ENCODE results near the gene RPL26. TPM values are rescaled to one million over a fixed set of nuclear protein-coding genes. Genes with fewer than 3 reads are reported as not detected.
"Not testable (repeated sequence)": the region's sequence is repeated elsewhere in the genome, so short reads cannot be mapped to it uniquely, and the experiment has no call there.

RPL26 gene
- polyA plus RNA-seq, 1 donor: 3,446 TPM

DNA sequence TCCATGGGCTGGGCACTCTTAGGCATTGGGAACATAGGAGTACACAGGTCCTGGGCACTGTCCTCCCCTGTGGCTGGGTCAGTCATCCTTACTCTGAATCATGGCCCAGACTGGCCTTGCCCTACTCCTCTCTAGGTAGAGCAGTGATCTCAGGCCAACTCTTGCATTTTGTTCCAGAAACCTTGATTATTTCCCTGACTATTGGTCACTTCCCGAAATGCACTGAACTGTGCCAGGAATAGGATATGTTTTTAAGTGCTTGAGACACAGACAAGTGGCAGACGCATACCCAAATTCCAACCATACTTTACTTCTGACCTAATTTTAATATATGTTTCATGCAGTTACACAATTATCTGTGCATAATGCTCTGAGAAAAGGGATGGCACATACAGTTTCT, 16.8 kb downstream of the RPL26 start:
- no peak for DNase-seq (ENCODE audit: low read depth)

DNA sequence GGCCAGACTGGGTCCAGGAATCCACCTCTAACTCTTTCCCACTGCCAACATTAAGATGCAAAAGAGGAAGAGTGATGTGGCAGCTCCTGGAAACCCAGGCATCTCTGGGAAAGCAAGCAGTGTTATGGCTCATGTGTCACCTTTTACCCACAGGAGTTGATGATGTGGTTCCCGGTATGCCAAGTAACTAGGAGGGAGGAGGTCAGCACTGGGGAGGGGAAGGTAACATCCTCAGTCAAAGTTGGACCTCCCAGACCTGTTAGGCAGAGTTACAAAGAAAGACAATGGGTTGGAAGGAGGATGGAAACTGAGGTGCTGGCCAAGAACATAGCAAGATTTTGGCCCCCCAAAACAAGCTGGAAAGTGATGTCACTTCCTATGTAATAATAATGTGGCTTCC, 17.9 kb downstream of the RPL26 start:
- DNase-seq (ENCODE audit: low read depth): no peak

DNA sequence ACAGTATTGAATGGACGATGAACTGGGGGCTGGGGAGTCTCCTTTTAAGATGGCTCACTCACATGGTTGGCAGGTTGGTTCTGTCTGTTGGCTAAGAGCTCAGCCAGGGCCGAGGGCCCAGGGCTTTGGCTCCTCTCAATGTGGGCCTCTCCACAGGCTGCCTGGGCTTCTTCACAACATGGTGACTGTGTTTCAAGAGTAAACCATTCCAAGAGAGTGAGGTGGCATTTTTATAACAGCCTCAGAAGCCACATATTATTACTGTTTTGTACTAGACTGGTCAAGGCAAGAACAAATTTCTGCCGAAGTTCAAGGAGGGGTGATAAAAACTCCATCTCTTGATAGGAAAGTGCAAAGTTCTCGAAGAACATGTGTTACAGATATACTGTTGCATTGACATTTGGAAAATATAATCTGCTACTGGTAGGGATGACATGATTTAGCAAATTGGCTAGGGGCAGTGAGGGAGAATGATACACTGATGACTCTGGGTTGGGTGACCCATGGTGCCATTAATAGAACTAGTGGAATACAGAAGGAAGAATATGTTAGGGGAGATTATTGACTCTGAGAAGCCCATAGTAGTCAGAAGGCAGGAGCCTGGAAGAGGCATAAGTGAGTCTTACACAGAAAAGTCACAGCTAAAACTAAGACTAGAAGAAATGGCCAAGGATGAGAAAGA, 20.2 kb downstream of the RPL26 start:
- no peak for DNase-seq (ENCODE audit: low read depth)

DNA sequence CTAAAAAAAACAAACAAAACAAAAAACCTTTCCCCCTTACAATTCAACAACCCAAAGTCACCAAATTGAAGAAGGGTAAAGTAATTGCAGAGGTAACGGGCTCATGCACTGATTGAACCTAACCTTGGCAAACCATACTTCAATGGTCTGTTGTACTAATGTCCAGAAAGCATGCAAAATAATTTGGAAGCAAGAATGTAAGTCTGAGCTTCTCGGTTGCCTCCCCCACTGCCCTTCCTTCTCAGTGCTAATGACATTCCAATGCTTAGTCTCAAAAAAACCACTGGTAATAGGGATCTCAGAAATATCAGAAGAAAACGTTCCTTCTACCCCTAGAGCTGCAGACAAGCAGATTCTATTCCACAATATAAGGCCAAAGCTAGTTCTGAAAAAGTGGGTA, 22.2 kb downstream of the RPL26 start:
- no peak for DNase-seq (ENCODE audit: low read depth)

DNA sequence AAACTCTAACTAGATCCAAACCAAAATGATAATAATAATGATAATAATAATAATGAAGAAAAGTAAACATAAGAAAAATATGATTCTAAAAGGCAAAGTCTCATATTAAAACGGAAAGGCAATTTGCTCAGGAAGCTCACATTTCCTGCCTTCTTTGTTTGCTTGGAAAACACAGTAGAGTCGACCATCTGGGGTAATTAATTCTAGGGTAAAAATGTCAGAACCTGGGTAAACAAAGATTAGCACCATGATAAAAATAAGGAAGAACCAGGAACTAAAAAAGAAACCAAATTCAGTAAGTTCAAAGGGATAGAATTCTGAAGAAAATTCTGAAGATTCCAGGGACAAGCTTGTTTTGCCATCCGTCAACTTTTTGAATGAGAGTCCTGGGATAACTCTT, 22.7 kb downstream of the RPL26 start:
- DNase-seq (ENCODE audit: low read depth): no peak

DNA sequence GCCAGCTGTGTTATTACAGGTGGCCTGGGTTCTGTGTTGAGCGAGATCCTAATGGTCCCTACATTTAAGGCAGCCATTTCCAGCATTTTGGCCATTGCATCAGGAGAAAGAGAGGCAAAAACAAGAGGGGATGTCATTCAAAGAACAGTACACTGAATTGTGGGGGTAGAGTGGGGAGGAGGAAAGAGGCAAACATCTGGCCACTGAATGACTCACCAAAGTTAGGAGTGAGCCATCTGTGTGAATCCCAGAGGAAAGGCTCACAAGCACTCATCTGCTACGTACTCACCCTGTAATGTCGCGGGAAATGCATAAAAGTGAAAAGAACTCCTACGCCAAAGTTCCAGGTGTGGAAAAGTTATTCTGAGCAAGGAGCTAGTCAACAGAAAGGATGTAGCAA, 23.2 kb downstream of the RPL26 start:
- peak; percentile 52 for DNase-seq (ENCODE audit: low read depth)

DNA sequence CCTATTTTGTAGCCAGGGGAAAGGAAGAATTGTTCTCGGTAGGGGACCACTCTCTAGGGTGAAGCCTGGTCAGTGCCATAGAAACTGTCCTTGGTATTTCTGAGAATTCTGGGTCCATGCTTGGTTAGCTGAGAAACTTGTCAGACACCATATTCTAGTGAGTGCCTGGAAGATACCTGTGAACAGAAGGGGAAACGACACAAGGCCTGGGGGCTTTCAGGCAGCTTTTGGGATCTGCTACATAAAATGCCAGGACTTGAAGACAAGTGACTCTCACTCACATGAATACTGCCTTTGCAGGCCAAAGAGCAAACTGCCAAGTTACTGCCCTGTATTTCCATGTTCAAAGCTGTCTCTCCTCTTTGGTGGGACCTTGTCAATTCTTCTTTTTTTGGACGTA, 25.1 kb downstream of the RPL26 start:
- no peak for DNase-seq (ENCODE audit: low read depth)

DNA sequence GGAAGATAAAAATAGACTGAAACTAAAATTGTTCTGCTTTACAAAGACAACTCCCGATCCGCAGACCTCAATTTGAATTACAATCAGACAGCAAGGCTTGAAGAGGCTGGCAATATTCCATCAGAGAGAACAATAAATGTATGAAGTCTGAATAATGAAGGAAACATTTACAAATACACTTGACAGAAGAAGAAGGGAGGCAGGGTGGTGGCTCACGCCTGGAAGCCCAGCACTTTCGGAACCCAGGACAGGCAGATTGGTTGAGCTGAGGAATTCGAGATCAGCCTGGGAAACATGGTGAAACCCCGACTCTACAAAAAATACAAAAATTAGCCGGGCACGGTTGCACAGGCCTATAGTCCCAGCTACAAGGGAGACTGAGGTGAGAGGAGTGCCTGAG, 28.8 kb downstream of the RPL26 start:
- no peak for DNase-seq (ENCODE audit: low read depth)

DNA sequence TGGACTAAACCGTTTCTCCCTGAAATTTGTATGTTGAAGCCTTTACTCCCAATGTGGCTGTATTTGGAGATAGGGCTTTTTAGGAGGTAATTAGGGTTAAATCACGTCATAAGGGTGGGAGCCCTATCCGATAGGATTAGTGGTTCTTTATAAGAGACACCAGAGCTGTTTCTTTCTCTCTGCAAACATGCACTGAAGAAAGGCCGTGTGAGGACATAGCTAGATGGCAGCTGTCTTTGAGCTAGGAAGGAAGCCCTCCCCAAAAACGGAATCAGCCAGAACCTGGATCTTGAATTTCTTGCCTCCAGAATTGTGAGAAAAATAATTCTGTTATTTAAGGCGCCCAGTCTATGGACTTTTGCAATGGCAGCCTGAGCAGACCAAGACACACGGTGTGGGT, 29.3 kb downstream of the RPL26 start:
- no peak for DNase-seq (ENCODE audit: low read depth)

DNA sequence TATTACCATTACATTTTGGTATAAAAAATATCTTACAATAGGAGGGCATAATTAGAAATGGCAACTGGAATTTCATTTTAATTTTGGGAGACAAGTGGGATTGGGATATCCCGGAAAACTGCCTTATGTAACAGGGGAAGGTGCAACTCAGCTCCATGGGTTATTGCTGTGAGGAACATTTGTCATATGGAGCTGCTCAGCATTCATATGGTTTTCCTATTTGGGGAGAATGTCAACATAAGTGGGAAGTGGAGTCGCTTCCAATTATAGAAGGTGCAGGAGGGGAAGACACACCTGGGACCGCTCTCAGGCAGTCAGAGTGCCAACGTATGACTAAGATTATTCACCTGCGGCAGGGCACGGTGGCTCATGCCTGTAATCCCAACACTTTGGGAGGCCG, 32.7 kb downstream of the RPL26 start:
- DNase-seq (ENCODE audit: low read depth): no peak

DNA sequence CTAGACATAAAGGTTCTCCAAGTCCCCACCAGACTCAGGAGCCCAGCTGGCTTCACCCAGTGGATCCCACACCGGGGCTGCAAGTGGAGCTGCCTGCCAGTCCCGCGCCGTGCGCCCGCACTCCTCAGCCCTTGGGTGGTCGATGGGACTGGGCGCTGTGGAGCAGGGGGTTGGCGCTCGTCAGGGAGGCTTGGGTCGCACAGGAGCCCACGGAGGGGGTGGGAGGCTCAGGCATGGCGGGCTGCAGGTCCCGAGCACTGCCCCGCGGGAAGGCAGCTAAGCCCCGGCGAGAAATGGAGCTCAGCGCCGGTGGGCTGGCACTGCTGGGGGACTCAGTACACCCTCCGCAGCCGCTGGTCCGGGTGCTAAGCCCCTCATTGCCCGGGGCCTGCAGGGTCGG, 36.0 kb downstream of the RPL26 start:
- DNase-seq (ENCODE audit: low read depth): not testable (repeated sequence)

DNA sequence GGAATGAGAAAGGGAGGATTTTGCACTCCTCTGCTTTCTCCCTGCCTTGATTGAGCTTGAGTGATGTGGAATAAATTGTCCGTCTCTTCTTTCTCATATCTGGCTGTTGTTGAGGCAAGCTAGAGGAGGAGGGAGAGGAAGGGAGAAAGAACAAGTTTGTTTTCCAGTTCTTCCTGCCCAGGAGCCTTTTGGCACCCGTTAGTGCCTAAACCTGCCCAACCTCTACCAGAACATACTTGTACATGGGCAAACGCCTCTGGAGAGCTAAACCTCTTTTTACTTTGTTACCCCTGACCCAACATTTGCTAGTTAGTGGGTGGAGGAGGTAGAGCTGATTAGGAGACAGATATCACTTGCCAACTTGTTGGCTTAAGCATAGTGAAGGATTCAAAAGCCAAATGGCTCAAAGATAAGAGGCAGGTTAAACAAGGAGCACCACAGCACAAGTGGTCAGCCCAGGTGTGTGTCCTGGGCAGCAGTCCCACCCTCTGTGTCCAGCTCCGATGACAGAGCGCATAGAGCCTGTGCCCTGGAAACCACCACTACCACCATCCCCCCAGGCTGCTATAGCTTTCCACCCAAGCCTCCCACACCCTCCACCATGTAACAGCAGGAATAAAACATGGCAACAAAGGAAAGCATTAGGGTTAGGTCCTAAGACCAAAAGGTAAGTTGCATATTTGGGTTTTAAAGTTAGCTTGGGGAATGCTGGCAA, 36.9 kb downstream of the RPL26 start:
- no peak for DNase-seq (ENCODE audit: low read depth)

DNA sequence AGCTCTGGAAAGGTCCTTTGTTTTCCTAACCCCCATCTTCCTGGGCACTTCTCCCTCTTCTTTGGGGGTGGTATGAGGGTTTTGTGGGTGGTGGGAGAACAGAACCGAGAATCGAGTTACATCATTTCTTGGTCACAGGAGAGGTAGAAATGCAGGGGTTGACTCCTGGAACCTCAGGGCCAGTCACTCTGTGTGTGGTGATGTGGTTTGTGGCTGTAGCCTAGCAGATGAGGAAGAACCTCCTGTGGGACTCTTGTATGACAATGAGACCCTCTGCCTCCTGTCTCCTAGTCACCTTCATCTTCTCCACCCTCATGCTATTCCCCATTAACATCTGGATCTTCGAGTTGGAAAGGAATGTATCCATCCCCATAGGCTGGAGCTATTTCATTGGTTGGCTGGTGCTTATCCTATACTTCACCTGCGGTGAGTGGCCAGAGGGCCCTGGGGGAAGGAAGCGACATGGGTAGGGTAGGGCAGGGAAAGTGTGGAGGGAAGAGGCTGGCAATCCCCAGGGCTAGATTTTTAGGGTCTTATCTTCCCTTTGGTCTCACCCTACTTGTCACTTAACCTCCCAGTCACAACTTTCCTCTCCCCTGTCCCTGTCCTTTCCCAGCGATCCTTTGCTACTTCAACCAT, 37.8 kb downstream of the RPL26 start:
- DNase-seq (ENCODE audit: low read depth): no peak

DNA sequence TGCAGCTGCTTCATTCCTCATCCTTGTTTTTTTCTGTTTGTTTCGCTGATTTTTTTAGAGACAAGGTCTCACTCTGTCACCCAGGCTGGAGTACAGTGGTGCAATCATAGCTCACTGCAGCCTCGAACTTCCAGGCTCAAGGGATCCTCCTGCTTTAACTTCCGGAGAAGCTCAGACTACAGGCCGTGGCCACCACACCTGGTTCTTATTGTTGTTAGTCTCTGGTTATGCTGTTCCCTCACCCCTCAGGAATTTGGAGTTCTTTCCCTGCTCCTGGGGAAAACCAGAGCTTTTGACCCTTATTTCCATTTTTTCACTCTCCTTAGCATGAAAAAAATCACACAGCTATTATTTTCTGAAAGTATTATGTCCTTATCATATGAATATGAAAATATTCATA, 41.5 kb downstream of the RPL26 start:
- DNase-seq (ENCODE audit: low read depth): no peak

DNA sequence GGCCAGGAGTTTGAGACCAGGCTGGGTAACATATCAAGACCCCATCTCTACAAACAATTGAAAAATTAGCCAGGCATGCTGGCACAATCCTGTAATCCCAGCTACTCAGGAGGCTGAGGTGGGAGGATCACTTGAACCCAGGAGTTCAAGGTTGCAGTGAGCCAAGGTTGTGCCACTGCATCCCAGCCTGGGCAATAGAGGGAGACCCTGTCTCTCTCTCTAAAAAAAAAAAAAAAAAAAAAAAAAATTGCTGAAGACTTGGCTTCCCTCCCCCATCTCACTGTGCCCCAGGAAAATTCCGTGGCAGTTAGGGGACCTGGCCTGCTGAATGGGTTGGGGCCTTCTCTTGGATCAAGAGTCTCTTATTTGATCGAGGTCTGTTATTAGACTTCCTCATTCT, 43.5 kb downstream of the RPL26 start, which contains the start of gene ODF4:
Gene ODF4, plus strand, starts transcription at position 301 of the 400 bp plus-strand sequence. CDS start 212 bp downstream, outside the sequence.
- no peak for DNase-seq (ENCODE audit: low read depth)

DNA sequence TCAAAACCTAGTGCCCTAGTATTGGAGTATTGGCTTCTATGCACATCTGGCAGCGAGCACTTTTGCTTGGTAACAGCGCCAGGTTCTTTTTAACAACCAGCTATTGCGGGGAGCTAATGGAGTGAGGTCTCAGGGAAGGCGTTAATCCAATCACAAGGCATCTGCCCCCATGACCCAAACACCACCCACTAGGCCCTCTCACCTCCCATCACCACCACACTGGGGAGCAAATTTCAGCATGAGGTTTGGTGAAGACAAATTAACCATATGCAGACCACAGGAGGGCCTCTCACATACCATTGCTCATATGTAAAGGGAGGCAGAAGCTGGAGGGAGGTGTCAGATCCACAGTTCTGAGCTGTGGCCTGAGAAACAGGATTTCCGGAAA, 44.2 kb downstream of the RPL26 start:
- no peak for DNase-seq (ENCODE audit: low read depth)

DNA sequence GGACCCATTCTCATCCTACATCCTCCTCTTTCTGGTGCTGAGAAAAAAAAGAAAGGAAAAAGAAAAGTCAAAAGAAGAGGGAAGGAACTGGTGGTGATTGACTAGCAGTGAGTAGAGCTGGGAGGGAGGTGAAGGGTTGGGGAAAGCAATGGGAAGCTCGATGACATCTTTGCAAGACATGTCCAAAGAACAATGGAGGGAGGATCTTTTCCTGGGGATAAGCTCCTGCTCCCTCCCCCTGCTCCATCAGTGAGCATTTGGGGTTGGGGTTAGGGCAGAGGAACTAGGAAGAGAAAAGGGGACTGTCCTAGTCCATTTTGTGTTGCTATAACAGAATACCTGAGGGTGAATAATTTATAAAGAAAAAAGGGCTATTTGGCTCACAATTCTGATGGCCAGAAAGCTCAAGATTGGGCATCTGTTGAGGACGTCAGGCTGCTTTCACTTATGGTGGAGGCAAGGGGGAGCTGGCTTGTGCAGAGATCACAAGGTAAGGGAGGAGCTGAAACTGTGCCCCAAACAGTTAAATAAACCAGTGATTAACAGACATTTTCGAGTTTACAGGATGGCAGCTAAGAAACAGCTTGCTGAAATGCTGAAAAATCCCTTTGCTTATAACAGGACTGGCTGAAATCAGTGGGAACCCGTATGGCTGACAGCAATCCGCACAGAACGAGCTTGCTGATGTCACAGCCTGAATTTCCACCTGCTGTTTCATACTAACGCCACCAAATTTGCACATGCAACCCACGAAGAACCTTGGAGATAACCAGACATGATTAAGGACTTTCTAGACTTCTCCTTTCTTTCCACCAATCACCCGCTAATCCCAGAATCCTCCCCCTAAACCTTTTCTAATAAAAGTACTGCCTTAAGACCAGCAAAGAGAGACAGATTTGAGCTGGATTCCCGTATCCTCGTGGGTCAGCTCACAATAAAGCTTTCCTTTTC, 44.9 kb downstream of the RPL26 start:
- DNase-seq (ENCODE audit: low read depth): no peak

DNA sequence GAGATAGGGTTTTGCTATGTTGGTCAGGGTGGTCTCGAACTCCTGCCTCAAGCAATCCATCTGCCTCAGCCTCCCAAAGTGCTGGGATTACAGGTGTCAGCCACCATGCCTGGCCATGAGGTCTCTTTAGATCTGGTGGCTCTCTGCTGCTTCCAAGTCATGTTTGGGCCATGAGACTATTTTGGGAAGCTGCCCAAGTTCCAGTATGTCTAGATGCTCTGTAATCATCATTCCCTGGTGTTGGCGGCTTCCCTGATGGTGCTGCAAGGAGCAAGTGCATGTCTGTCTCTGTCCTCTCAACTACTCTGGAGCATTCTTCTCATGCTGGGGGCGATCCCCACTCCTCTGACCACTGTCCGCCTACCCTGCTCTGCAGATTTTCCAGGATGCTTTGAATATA, 49.7 kb downstream of the RPL26 start:
- DNase-seq (ENCODE audit: low read depth): no peak

DNA sequence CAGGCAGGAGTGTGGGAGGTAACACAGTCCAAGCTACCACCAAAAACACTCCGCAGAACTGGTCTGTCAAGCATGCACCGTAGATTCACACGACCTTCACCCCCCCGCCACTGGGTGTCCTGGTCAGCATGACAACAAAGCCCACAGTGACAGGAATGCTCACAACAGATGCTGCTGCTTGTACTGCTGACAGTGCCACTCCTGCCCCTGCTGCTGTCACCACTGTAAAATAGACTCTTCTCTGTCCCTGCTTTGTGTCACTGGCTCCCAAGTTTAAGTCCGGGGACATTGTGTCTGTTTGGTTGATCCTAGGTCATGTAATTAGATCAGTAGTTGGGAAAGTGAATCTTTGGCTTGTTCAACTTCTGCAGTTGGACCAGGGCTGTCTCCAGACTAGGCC, 50.3 kb downstream of the RPL26 start:
- no peak for DNase-seq (ENCODE audit: low read depth)

DNA sequence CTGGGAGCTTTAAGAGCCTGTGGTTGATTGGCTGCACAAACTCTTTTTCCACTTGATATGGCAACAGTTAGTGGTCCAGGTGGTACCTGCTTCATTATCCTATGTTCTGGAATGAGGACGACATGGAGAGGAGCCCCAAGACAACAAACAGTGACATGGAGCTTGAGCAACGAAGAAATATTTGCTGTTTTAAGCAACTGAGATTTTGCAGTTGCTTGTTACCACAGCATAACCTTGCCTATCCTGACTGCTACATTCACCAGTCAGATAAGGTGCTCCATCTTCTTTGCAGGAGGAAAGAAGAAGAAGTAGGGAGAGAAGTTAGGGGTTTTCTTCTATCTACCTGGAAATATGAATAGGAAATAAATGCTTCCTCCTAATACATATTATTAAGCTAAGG, 50.9 kb downstream of the RPL26 start:
- no peak for DNase-seq (ENCODE audit: low read depth)

Measured in forelimb muscle (tissue), 1 donor.